ENCODE results near the gene TMEM62.

GRCh38 chr15:43094416-43095030, 38.9 kb upstream of the TMEM62 start:
- TF ChIP-seq GATA2 (IDR thresholded peaks at IDR 0.05; ENCODE audit: low read depth, low read length) (no peak), GATA3 (IDR thresholded peaks at IDR 0.05; ENCODE audit: low read depth, low read length) (no peak)
